ENCODE data around the gene CES1.
A peak's percentile ranks its signal among the peaks of the same experiment; 100 is the strongest.
"Not testable (repeated sequence)": the region's sequence is repeated elsewhere in the genome, so short reads cannot be mapped to it uniquely, and the experiment has no call there.

CES1 gene

DNA sequence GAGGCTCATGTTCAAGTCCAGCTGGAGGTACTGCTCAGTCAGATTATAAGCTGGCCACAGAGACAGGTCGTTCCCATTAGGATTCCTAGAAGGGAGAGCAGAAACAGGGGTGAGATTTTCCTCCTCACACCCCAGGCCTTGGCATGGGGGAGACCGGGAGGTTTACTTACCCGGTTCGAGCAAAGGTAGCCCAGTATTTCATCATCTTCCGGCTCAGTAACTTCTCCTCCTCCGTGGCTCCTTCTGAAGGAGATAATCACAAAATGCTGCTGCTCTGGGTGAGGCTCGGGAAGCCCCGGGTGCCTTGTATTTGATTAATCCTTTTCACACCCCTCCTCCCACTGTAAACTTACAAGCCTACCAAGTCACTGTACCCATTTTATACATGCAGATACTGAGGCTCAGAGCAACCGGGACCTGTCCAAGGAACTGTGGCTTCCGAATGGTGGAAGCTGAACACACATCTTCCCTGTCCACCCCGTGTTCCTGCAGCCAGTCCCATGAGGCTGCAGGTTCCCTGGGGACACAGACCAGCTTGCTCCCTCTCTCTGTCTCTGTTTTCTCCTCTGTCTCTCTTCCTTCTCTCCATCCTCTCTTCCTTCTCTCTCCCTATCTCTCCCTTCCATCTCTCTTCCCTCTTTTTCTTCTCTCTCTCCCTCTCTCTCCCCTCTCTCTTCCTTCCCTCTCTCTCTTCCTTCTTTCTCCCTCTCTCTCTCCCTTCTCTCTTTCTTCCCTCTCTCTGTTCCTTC lies 13.9 kb upstream of the CES1 start:
- no peak overlapping the region for H3K4me3 ChIP-seq (ENCODE audit: control insufficient read depth, low read depth, low read length)
- TF ChIP-seq, protein P1, sequence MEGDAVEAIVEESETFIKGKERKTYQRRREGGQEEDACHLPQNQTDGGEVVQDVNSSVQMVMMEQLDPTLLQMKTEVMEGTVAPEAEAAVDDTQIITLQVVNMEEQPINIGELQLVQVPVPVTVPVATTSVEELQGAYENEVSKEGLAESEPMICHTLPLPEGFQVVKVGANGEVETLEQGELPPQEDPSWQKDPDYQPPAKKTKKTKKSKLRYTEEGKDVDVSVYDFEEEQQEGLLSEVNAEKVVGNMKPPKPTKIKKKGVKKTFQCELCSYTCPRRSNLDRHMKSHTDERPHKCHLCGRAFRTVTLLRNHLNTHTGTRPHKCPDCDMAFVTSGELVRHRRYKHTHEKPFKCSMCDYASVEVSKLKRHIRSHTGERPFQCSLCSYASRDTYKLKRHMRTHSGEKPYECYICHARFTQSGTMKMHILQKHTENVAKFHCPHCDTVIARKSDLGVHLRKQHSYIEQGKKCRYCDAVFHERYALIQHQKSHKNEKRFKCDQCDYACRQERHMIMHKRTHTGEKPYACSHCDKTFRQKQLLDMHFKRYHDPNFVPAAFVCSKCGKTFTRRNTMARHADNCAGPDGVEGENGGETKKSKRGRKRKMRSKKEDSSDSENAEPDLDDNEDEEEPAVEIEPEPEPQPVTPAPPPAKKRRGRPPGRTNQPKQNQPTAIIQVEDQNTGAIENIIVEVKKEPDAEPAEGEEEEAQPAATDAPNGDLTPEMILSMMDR (IDR thresholded peaks at IDR 0.05; ENCODE audit: control insufficient read depth, insufficient read depth, low read depth, low read length, missing control alignments): no peak
- DNase-seq (ENCODE audit: low read depth): no peak

DNA sequence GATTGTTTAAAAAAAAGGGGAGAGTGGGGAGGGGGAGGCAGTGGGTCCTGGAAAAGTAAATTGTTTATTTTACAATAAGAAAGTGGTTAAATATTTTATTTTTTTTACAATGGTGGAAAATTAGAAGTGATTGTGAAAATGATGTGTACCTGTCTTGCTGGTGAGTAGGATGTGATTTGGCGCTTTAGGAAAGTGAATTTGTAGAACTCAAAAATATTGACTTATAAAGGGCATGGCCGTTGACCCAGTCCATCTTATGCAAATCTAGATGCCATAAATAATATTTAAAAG lies 10.2 kb upstream of the CES1 start:
- TF ChIP-seq, protein P1 (IDR thresholded peaks at IDR 0.05; ENCODE audit: control insufficient read depth, insufficient read depth, low read depth, low read length, missing control alignments): no peak
- H3K4me3 ChIP-seq (ENCODE audit: control insufficient read depth, low read depth, low read length): no peak overlapping the region
- DNase-seq (ENCODE audit: low read depth): no peak

DNA sequence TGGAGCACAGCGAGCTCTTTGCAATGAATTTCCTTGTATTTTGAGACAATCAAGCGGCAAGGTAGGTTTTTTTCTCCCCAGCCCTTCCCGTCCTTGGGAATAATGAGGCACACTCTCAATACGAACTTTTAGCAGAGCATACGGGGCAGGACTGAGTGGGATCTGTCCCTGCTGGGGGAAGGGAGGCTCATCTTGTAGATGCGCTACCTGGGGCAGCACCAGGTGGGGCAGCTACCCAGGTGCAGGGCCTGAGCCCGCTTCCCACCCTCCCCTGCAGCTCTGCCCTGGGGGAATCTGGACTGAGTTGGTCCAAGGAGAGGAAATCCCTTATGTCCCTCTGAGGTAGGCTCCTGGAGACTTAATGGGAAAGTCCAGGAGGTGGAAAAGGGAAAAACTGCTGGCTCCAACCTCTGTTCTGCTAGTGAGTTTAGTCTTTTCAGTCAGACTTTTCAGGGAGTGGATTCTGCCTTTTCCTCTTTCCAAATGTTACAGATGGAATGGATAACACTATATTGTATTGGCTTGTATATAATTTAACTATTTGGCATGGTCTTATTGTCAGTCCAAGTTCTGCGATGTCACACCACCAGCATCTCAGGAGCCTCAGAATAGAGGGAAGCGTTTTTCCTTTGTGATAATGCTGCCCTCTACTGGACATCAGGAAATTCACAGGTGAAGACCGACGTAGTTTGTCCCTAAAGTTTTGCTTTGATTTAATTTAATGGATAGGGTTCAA lies 9.6 kb upstream of the CES1 start:
- TF ChIP-seq, protein P1 (IDR thresholded peaks at IDR 0.05; ENCODE audit: control insufficient read depth, insufficient read depth, low read depth, low read length, missing control alignments): peak; percentile 65
- DNase-seq (ENCODE audit: low read depth): peak; percentile 5
- H3K4me3 ChIP-seq (ENCODE audit: control insufficient read depth, low read depth, low read length): no peak overlapping the region

DNA sequence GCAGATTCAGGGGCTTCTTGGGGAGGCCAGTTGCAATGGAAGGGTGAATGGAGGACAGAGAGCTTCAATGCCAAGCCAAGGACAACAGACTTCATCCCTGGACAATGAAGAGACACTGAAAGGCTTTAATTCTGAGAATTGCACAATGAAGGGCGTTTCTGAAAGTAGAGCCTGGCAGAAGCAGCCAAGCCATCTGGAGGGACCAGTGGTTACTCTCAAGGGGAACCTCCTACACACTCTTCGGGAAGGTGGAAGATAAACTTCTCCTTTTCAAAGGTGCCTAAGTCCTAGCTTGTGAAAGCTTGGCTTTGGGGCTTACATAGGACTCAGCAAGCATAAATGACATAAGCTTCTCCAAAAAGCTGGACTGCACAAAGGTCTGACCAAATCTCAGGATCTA lies 6.2 kb upstream of the CES1 start:
- DNase-seq (ENCODE audit: low read depth): no peak

DNA sequence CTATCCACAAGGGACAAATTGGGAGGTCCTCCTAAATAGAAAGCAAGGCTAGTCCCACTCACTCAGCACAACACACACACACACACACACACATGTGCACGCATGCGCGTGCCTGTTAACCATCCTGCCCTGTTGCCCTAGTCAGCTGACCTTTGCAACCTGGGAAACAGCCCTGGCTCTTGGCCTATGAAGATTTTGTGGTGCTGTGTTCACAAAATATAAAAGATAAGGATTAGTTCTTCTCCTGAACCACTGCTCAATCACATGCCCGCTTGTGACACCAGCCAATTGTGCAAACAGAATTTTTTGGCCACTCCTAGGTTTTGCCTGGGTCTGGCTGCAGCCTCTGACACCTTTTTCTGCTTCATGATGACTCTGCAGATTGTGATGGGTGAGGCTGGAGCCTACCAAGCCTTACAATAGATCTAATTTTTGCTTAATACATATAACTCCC lies 3.3 kb upstream of the CES1 start:
- TF ChIP-seq, protein P1 (IDR thresholded peaks at IDR 0.05; ENCODE audit: control insufficient read depth, insufficient read depth, low read depth, low read length, missing control alignments): no peak
- no peak overlapping the region for H3K4me3 ChIP-seq (ENCODE audit: control insufficient read depth, low read depth, low read length)
- no peak for DNase-seq (ENCODE audit: low read depth)

More for the DNA sequence above, 6.2 kb upstream of the CES1 start:
- TF ChIP-seq, protein P1 (IDR thresholded peaks at IDR 0.05; ENCODE audit: control insufficient read depth, insufficient read depth, low read depth, low read length, missing control alignments): no peak
- no peak overlapping the region for H3K4me3 ChIP-seq (ENCODE audit: control insufficient read depth, low read depth, low read length)

DNA sequence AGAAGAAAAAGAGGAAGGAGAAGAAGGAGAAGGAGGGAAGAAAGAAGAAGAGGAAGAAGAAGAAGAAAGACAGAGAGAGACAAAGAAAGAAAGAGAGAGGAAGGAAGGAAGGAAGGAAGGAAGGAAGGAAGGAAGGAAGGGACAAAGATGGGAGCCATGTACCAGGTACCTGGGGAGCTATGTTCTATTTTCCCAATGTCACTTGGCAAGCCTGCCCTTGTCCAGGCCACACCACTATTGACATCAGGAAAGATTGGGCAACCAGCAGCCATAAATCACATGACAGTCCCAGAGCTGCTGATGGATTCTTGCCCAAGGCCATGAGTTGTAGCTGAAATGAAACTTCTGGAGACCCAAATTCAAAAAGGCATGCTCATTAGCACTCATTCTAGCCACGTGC lies 2.7 kb upstream of the CES1 start:
- DNase-seq (ENCODE audit: low read depth): no peak
- no peak overlapping the region for H3K4me3 ChIP-seq (ENCODE audit: control insufficient read depth, low read depth, low read length)
- TF ChIP-seq, protein P1 (IDR thresholded peaks at IDR 0.05; ENCODE audit: control insufficient read depth, insufficient read depth, low read depth, low read length, missing control alignments): no peak

DNA sequence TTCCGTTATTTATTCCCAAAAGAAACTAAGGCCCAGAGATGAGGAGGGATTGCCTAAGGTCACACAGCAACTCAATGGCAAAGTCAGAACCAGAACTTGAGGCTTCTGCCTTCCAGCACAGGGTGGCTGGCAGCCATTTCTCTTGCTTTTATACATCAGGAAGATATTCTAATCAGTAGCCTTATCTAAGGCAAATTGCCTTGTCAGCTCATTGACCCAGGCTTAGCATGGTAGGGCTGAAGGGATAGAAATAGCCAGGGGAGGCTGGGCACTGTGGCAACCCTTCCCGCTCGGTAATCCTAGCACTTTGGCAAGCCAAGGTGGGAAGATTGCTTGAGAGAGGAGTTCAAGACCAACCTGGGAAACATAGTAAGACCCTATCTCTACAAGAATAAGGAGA lies 2.3 kb upstream of the CES1 start:
- DNase-seq (ENCODE audit: low read depth); H3K4me3 ChIP-seq (ENCODE audit: control insufficient read depth, low read depth, low read length): not testable (repeated sequence)
